Measurements from ENCODE around the gene POLRMT. TPM values are rescaled to one million over a fixed set of nuclear protein-coding genes. Genes with fewer than 3 reads are reported as not detected.

The POLRMT gene
- total RNA-seq, 1 donor from 2014 or later: 45.3 TPM

- H3K4me3 ChIP-seq (ENCODE audit: insufficient read depth, low read depth, low read length): no peak overlapping the region
- Mint-ChIP-seq H3K27me3 (ENCODE audit: low read depth, unreplicated experiment) (no peaks in the 10 kb centered on the region), H3K9me3 (ENCODE audit: unreplicated experiment) (no peaks in the 10 kb centered on the region), H3K36me3 (ENCODE audit: low read depth, unreplicated experiment) (peaks cover 8% of the 10 kb centered on the region), H3K27ac (ENCODE audit: unreplicated experiment) (peak overlapping the region; percentile 34), H3K4me3 (ENCODE audit: unreplicated experiment) (no peak overlapping the region), H3K4me1 (ENCODE audit: low read depth, unreplicated experiment) (peaks cover 30% of the 10 kb centered on the region)
- DNase-seq (ENCODE audit: low read depth) (no peak), FAIRE-seq (no peak)
- no peaks in the 10 kb centered on the region for H3K27me3 ChIP-seq (ENCODE audit: insufficient read depth, low read length)
- no peak for TF ChIP-seq CTCF (IDR thresholded peaks at IDR 0.05; ENCODE audit: insufficient read depth, low read depth, low read length)
- TF ChIP-seq EZH2 (IDR thresholded peaks at IDR 0.05; ENCODE audit: insufficient read depth, low read length): no peak
- peaks cover 72% of the 10 kb centered on the region for H3K79me2 ChIP-seq (ENCODE audit: insufficient read depth, low read length)
- no peak overlapping the region for H2AFZ ChIP-seq (ENCODE audit: low read depth, low read length)
- peaks cover 5% of the 10 kb centered on the region for H3K36me3 ChIP-seq (ENCODE audit: insufficient read depth, low read length)
- no peak overlapping the region for H3K4me2 ChIP-seq (ENCODE audit: low read length)
- H3K4me1 ChIP-seq (ENCODE audit: insufficient read depth, low read length): peaks cover 33% of the 10 kb centered on the region
- peaks cover 91% of the 10 kb centered on the region for H4K20me1 ChIP-seq (ENCODE audit: insufficient read depth, low read length)
- H3K27ac ChIP-seq (ENCODE audit: low read depth, low read length): no peak overlapping the region
- H3K9ac ChIP-seq (ENCODE audit: low read length): no peak overlapping the region
- no peaks in the 10 kb centered on the region for H3K9me3 ChIP-seq (ENCODE audit: insufficient read depth, low read depth, low read length)
Observed at GRCh38 chr19:579111-579841, 54.1 kb downstream of the POLRMT start.

GRCh38 chr19:577439-578392 lies 55.6 kb downstream of the POLRMT start:
- TF ChIP-seq CTCF (IDR thresholded peaks at IDR 0.05; ENCODE audit: insufficient read depth, low read depth, low read length) (no peak), EZH2 (IDR thresholded peaks at IDR 0.05; ENCODE audit: insufficient read depth, low read length) (no peak)

More at GRCh38 chr19:577439-578392, 55.6 kb downstream of the POLRMT start:
- Histone ChIP-seq H2AFZ (ENCODE audit: low read depth, low read length) (no peak overlapping the region), H3K36me3 (ENCODE audit: insufficient read depth, low read length) (peaks cover 3% of the 10 kb centered on the region), H3K9me3 (ENCODE audit: insufficient read depth, low read depth, low read length) (no peaks in the 10 kb centered on the region), H3K4me1 (ENCODE audit: insufficient read depth, low read length) (peaks cover 34% of the 10 kb centered on the region), H3K4me3 (ENCODE audit: insufficient read depth, low read depth, low read length) (no peak overlapping the region), H3K27me3 (ENCODE audit: insufficient read depth, low read length) (no peaks in the 10 kb centered on the region), H4K20me1 (ENCODE audit: insufficient read depth, low read length) (peaks cover 88% of the 10 kb centered on the region), H3K9ac (ENCODE audit: low read length) (no peak overlapping the region), H3K4me2 (ENCODE audit: low read length) (no peak overlapping the region), H3K27ac (ENCODE audit: low read depth, low read length) (no peak overlapping the region), H3K79me2 (ENCODE audit: insufficient read depth, low read length) (peaks cover 87% of the 10 kb centered on the region)
- H3K27me3 Mint-ChIP-seq (ENCODE audit: low read depth, unreplicated experiment): no peaks in the 10 kb centered on the region
- H3K4me3 Mint-ChIP-seq (ENCODE audit: unreplicated experiment): no peak overlapping the region
- H3K4me1 Mint-ChIP-seq (ENCODE audit: low read depth, unreplicated experiment): peaks cover 23% of the 10 kb centered on the region
- FAIRE-seq (no peak), DNase-seq (ENCODE audit: low read depth) (no peak)
- peaks cover 1% of the 10 kb centered on the region for H3K36me3 Mint-ChIP-seq (ENCODE audit: low read depth, unreplicated experiment)
- H3K9me3 Mint-ChIP-seq (ENCODE audit: unreplicated experiment): no peaks in the 10 kb centered on the region
- H3K27ac Mint-ChIP-seq (ENCODE audit: unreplicated experiment): no peak overlapping the region

Data from astrocyte (in vitro differentiated cells and primary cell).